GM18868 (cell line): ENCODE results near the gene KCNQ2.

Experiments
- ATAC-seq: cut with Tn5 transposase; IDR thresholded peaks from one replicate; pipeline ENCODE4 v1.9.1; 2021; ENCODE audit warnings: mild to moderate bottlenecking, moderate library complexity; ENCODE audit not compliant: unreplicated experiment

KCNQ2 gene

GRCh38 chr20:63456429-63457284, 15.8 kb downstream of the KCNQ2 start:
- no peak for ATAC-seq

GRCh38 chr20:63455568-63455859, 16.9 kb downstream of the KCNQ2 start:
- ATAC-seq, result no peak

- ATAC-seq, result no peak
These were observed 17.5 kb downstream of the KCNQ2 start for GRCh38 chr20:63454731-63455567.

GRCh38 chr20:63452821-63453523, 19.5 kb downstream of the KCNQ2 start:
- ATAC-seq, result no peak

GRCh38 chr20:63452341-63452740, 20.1 kb downstream of the KCNQ2 start:
- no peak for ATAC-seq

DNA sequence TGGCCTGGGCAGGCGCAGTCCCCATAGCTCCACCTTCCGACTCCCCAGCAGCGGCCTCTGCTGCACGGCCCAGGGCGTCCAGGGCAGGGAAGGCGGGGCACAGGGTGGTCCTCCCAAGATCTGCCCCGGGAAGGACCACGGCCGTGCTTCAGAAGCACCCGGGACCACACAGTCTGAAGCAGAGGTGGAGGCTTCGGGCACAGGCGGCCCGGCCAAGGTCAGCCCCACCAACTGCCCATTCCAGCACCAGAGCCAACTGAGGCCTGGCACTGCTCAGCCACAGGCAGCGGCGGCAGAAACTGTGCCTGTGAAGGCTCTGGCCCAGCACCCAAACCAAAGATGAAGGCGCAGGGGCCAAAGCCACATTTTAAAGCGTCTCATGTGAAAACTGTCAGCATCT, 20.6 kb downstream of the KCNQ2 start:
- ATAC-seq, result no peak

GRCh38 chr20:63449796-63450730, 22.4 kb downstream of the KCNQ2 start:
- no peak for ATAC-seq

DNA sequence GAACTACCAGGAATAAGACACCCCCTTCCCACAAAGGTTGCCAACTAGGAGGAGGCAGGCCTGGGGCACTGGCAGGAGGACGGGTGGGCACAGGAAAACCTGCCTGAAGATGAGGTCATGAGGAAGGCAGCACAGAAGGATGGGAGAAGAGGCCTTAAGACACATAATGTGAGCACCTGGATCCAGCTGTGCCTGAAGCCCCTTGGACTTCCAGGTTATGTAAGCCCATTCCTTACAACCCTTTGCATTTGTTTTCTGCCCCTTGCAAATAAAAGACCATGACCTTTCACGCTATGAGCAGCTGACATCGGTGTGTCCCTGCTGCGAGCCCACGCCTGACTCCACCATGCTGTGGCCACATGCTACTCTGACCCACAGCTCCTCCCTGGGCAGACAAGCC, 23.4 kb downstream of the KCNQ2 start:
- no peak for ATAC-seq

- no peak for ATAC-seq
These were observed 24.4 kb downstream of the KCNQ2 start for GRCh38 chr20:63448031-63448430.

DNA sequence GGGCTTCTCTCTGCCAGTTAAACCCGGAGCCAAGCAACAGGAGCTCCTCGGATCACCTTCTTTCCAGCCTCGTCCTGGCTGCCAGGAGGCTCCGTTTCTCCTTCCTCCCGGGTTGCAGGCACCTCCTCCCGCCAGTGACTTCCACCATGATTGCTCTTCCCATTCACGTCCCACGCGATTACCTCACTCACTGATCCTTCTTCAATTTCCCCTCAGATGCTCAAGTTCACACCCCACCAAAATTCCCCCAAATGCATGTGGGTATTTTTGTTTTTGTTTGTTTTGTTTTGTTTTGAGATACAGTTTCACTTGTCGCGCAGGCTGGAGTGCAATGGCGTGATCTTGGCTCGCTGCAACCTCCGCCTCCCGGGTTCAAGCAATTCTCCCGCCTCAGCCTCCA, 25.1 kb downstream of the KCNQ2 start:
- no peak for ATAC-seq

DNA sequence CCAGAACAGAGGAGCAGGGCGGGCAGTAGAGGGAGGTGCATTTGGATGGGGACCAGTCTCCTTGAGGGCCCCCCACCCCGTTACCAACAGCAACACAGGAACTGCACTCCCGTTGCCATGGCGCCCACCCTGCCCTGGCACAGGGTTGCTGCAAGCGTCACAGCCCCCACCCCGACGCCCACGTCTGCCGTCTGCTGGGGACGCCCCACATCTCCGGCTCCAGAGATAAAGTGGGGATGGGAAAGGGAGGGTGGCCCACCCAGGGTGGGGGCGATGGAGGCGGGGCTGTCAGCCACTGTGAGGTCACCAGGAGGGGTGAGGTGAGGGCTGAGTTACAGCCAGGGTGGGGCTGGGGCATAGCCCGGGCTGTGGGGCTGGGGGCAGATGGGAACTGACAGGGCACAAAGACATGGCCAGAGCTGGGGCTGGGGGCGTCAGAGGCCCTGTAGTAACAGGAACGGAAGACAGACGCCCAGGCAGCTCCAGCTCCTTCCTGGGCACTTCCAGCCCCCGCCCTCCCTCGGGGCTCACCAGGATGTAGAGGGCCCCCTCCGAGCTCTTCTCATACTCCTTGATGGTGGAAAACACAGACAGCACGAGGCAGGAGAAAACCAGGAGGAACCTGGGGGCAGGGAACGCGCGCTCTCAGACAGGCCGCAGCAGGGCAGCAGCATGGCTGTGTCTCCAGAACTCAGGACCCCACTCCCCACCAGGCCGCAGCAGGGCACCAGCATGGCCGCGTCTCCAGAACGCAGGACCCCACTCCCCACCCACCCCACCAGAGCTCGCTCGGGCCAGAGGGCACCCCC, 26.0 kb downstream of the KCNQ2 start:
- no peak for ATAC-seq

DNA sequence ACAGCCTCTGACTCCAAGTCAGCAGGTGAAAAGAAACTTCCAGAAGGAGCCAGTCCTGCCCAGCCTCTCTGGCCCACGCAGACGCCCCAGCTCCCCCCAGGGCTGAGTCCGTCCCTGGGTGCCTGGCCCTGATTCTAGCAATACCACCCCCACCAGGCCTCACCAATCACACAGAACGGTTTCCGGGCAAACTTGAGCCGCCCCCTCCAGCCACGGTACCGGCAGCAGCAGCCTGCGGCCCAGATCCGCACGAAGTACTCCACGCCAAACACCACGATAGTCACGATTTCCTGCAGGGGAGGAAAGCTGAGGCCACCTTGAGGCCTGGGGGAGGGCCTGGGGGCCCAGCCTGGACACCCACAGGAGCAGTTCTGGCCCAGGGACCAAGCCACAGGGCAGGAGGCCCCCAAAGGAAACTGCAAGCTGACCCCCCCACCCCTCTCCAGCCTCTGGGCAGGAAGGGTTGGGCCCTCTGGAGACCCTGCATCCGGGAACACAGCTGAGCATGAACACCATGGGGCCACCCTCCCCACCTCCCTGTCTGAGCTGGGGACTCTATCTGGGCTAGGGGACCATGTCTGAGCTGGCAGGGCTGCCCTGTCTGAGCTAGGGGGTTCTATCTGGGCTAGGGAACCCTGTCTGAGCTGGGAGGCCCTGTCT, 27.2 kb downstream of the KCNQ2 start:
- ATAC-seq, result no peak

- ATAC-seq, result no peak
These were observed 27.9 kb downstream of the KCNQ2 start for GRCh38 chr20:63444548-63444947.

DNA sequence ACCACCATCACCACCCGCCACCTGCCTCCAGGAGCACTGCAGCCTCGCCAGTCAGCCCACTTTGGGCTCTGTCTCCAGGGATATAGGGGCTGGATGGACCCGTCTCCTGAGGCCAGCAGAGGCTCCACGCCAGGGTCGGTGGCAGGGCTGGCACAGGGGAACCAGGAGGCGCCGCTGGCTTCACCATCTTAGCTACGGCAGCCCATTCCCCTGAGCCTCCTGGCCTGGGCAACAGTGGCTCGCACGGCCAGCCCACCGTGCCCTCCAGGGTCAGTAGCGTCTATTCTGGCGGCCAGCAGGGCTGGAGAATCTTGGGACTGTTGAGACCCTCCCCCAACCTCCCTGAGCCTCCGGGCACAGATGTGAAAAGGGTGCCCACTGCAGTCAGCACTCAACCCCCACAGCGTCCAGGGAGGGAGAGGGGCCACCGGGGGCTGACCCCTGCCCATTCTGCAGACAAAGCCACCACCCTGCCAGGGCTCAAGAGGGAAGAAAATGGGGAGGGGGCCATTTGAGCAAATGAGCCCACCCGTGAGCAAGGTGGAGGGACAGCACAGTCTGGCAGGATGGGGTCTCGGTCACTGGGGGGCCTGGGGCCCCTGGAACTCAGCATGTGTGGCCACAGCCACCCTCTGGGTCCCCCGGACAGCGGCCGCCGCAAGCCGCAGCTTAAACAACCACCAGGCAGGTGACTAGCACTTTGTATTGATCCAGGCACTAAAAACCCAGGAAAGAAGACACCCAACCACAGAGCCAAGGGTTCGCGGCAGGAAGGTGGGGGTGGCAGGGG, 28.7 kb downstream of the KCNQ2 start:
- no peak for ATAC-seq

GRCh38 chr20:63442100-63442493, 30.4 kb downstream of the KCNQ2 start:
- no peak for ATAC-seq

DNA sequence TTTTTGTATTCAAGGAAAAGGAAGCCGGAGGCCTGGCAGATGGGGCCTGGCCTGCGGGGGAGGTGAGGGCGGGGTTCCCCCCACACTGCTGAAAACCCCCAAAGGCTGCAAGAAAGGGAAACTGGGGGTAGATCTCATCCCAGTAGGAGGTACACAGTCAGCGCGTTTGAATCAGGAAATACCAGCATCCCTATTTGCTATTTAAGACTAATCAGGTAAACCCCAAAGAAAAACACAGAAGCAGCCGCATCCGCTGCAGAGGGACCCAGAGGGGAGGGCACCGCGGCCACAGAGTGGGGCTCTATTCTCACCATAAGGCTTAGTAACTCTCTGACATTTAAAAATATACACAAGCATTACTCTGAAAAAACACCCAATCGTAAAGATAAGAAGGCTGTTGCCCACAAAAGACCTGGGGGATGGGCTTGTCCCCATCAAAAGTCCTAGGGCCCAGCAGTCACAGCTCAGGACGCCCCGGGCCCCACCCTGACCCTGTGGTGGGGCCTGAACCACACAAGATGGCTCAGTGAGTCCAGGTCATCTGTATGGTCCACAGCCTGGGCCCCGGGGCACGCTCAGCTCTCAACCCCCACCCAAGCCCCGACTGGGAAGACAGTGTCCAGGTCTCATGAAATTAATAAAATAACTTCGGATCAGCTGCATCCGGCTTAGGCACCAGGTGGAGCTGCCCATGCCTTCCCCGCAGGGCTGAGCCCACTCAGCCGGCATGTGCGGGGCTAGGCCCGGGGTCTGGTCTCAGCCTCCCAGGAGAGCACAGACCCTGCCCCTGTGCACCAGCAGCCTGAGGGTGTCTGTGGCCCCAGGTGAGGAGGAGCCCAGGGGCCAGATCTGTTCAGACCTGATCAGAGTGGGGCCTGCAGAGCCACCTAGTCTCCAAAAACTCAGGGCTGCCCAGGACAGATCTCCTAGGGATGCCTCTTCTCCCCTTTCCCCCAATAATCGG, 31.0 kb downstream of the KCNQ2 start:
- ATAC-seq, result peak; percentile 63

DNA sequence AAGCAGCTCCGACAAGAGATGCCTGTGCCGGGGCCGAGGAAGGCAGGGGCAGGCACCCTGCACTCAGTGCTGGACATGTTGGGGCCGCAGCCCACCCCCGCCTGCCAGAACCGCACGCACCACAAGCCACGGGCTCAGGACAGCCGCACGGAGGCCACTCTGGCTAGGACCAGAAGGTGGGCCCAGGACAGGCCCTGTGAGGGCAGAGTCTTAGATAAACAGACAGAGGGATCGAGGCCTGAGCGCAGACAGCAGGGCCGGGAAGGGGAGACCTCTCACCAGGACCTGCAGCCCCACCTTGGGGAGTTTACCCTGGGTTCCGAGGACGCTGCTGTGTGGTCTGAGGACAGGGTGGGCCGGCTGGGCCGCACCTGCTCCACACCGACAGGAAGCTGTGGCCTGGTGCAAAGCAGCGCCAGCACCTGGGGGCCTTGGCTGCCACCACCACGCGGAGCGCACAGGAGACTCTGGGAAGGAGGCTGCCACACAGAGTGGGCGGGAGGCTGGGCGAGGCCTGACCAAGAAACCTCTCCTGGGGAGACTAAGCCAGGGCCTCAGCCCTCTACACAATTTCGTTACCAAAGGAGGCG, 32.0 kb downstream of the KCNQ2 start:
- no peak for ATAC-seq
